Tibial nerve (tissue), 4 donors: ENCODE measurements around the gene TPM1.

Experiments used
- EP300 ChIP-seq, 2 donors: sonication (generic); formaldehyde crosslinking; IDR thresholded peaks; one replicate each; pipeline ENCODE4 v1.6.1; 2017; ENCODE audit warnings: antibody characterized with exemption in 2 of 2, mild to moderate bottlenecking in 1 of 2
- TF ChIP-seq, protein P1 (sequence below), 5 experiments: fragments of 200-600 bp in 3 of 5; fragments of 450-650 bp in 2 of 5; sonication (generic) in 3 of 5; IDR thresholded peaks; one replicate each; pipeline ENCODE4 v1.5.1; 2016 to 2019; ENCODE audit warnings: antibody characterized with exemption in 5 of 5, mild to moderate bottlenecking in 3 of 5, moderate library complexity in 2 of 5

DNA sequence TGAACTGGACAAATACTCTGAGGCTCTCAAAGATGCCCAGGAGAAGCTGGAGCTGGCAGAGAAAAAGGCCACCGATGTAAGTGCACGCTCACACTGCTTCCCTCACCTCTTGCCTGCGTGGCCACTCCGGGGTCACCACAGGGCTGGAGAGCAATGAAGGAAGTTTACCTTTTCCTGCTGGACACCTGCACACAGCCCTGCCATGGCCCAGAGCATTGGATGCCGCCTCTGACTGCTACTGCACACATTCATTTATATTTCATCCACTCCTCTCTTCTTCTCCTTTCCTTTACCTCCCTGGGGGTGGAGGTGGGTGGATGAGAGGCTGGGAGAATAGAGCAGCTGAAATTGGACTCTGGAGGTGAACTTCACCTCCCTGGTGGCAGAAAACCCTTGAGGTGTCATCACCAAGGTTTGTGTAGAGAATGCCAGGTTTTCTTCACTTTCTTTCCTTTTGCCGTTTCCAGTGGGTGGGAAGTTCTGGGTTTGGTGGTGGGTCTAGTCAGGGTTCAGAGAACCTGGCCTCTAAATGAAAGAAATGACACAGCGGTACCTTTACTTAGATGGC lies 1.6 kb downstream of the TPM1 start:
- TF ChIP-seq EP300 (IDR thresholded peaks at IDR 0.05): no peak
- TF ChIP-seq, protein P1, sequence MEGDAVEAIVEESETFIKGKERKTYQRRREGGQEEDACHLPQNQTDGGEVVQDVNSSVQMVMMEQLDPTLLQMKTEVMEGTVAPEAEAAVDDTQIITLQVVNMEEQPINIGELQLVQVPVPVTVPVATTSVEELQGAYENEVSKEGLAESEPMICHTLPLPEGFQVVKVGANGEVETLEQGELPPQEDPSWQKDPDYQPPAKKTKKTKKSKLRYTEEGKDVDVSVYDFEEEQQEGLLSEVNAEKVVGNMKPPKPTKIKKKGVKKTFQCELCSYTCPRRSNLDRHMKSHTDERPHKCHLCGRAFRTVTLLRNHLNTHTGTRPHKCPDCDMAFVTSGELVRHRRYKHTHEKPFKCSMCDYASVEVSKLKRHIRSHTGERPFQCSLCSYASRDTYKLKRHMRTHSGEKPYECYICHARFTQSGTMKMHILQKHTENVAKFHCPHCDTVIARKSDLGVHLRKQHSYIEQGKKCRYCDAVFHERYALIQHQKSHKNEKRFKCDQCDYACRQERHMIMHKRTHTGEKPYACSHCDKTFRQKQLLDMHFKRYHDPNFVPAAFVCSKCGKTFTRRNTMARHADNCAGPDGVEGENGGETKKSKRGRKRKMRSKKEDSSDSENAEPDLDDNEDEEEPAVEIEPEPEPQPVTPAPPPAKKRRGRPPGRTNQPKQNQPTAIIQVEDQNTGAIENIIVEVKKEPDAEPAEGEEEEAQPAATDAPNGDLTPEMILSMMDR (IDR thresholded peaks at IDR 0.05): no peak
